ENCODE measurements around the gene ITPR3. TPM values are rescaled to one million over a fixed set of nuclear protein-coding genes. Genes with fewer than 3 reads are reported as not detected.

Gene ITPR3
- total RNA-seq, 1 experiment from 2014 or later = 86.9 TPM

- no peak for TF ChIP-seq CTCF (IDR thresholded peaks at IDR 0.05; ENCODE audit: unreplicated experiment)
- H3K9me3 Mint-ChIP-seq (ENCODE audit: unreplicated experiment) = no peaks in the 10 kb centered on the region
- no peak for DNase-seq (ENCODE audit: unreplicated experiment)
- no TSS peak for BruUV-seq (replicated peaks)
- no peaks in the 10 kb centered on the region for H3K27me3 Mint-ChIP-seq (ENCODE audit: insufficient read depth, unreplicated experiment)
- H3K27ac Mint-ChIP-seq (ENCODE audit: low read depth, unreplicated experiment) = peak overlapping the region; percentile 88
- CTCF ChIA-PET = interaction anchor here (0.6 kb wide), 1 partner anchor 147 kb away, joined by 3 read pairs; no protein-coding TSS in a partner anchor
- H3K4me1 Mint-ChIP-seq (ENCODE audit: insufficient read depth, unreplicated experiment) = no peaks in the 10 kb centered on the region
- POLR2A ChIA-PET = no interaction called here
- H3K4me3 Mint-ChIP-seq (ENCODE audit: unreplicated experiment) = no peak overlapping the region
- intact Hi-C loops (cut with micrococcal nuclease) = no loop called here
- peaks cover 70% of the 10 kb centered on the region for H3K36me3 Mint-ChIP-seq (ENCODE audit: insufficient read depth, unreplicated experiment)
These were observed 56.1 kb downstream of the ITPR3 start for GRCh38 chr6:33677143-33677660.

GRCh38 chr6:33677689-33678088, 56.6 kb downstream of the ITPR3 start:
- Mint-ChIP-seq H3K27ac (ENCODE audit: low read depth, unreplicated experiment) (peak overlapping the region; percentile 88), H3K9me3 (ENCODE audit: unreplicated experiment) (no peaks in the 10 kb centered on the region), H3K4me3 (ENCODE audit: unreplicated experiment) (no peak overlapping the region), H3K27me3 (ENCODE audit: insufficient read depth, unreplicated experiment) (no peaks in the 10 kb centered on the region), H3K4me1 (ENCODE audit: insufficient read depth, unreplicated experiment) (no peaks in the 10 kb centered on the region), H3K36me3 (ENCODE audit: insufficient read depth, unreplicated experiment) (peaks cover 67% of the 10 kb centered on the region)
- CTCF ChIA-PET = interaction anchor here (0.6 to 0.7 kb wide), 2 partner anchors 85 to 147 kb away, joined by 3 read pairs; no protein-coding TSS in a partner anchor
- intact Hi-C loops (cut with micrococcal nuclease) = no loop called here
- BruUV-seq (replicated peaks) = no TSS peak
- POLR2A ChIA-PET = no interaction called here
- DNase-seq (ENCODE audit: unreplicated experiment) = no peak
- no peak for TF ChIP-seq CTCF (IDR thresholded peaks at IDR 0.05; ENCODE audit: unreplicated experiment)

GRCh38 chr6:33678233-33678931, 57.3 kb downstream of the ITPR3 start:
- no TSS peak for BruUV-seq (replicated peaks)
- Mint-ChIP-seq H3K36me3 (ENCODE audit: insufficient read depth, unreplicated experiment) (peaks cover 63% of the 10 kb centered on the region), H3K4me3 (ENCODE audit: unreplicated experiment) (no peak overlapping the region), H3K9me3 (ENCODE audit: unreplicated experiment) (no peaks in the 10 kb centered on the region), H3K4me1 (ENCODE audit: insufficient read depth, unreplicated experiment) (no peaks in the 10 kb centered on the region), H3K27ac (ENCODE audit: low read depth, unreplicated experiment) (peak overlapping the region; percentile 88), H3K27me3 (ENCODE audit: insufficient read depth, unreplicated experiment) (no peaks in the 10 kb centered on the region)
- DNase-seq (ENCODE audit: unreplicated experiment) = no peak
- POLR2A ChIA-PET = interaction anchor here (1.1 kb wide), 1 partner anchor 16 kb away, joined by 4 read pairs; no protein-coding TSS in a partner anchor
- intact Hi-C loops (cut with micrococcal nuclease) = no loop called here
- no peak for TF ChIP-seq CTCF (IDR thresholded peaks at IDR 0.05; ENCODE audit: unreplicated experiment)
- CTCF ChIA-PET = interaction anchor here (0.7 kb wide), 1 partner anchor 84 kb away, joined by 3 read pairs; no protein-coding TSS in a partner anchor

- peaks cover 70% of the 10 kb centered on the region for H3K36me3 Mint-ChIP-seq (ENCODE audit: insufficient read depth, unreplicated experiment)
- H3K27me3 Mint-ChIP-seq (ENCODE audit: insufficient read depth, unreplicated experiment) = no peaks in the 10 kb centered on the region
- no peaks in the 10 kb centered on the region for H3K4me1 Mint-ChIP-seq (ENCODE audit: insufficient read depth, unreplicated experiment)
- ChIA-PET POLR2A (interaction anchor here (1.1 kb wide), 1 partner anchor 15 kb away, joined by 4 read pairs; no protein-coding TSS in a partner anchor), CTCF (no interaction called here)
- no peak overlapping the region for H3K4me3 Mint-ChIP-seq (ENCODE audit: unreplicated experiment)
- no peak overlapping the region for H3K27ac Mint-ChIP-seq (ENCODE audit: low read depth, unreplicated experiment)
- intact Hi-C loops (cut with micrococcal nuclease) = no loop called here
- no peak for DNase-seq (ENCODE audit: unreplicated experiment)
- TF ChIP-seq CTCF (IDR thresholded peaks at IDR 0.05; ENCODE audit: unreplicated experiment) = no peak
- BruUV-seq (replicated peaks) = no TSS peak
- H3K9me3 Mint-ChIP-seq (ENCODE audit: unreplicated experiment) = no peaks in the 10 kb centered on the region
These were observed 57.9 kb downstream of the ITPR3 start for GRCh38 chr6:33678932-33679490.

Data from MCF 10A (cell line).